A549 (cell line): ENCODE results near the gene EPHB1.

Experiments
- CEBPB ChIP-seq, 2 experiments: fragments of >200 bp in 1 of 2; sonication (Bioruptor Twin) in 1 of 2; formaldehyde crosslinking in 1 of 2; IDR thresholded peaks; 2 replicates each; pipeline ENCODE4 v1.6.1; 2012 to 2016
- HOXA7 ChIP-seq: fragments of 250-450 bp; sonication (Bioruptor Pico); IDR thresholded peaks from 2 replicates; pipeline ENCODE4 v1.5.0; 2020; ENCODE audit warnings: mild to moderate bottlenecking, moderate library complexity
- MAFK ChIP-seq: fragments of 450-650 bp; IDR thresholded peaks from 2 replicates; pipeline ENCODE4 v1.6.1; 2014; ENCODE audit not compliant: partially characterized antibody
- MYC ChIP-seq: IDR thresholded peaks from 2 replicates; pipeline ENCODE4 v1.6.1; 2012; ENCODE audit warnings: mild to moderate bottlenecking, inconsistent platforms, low read length, improper control_type of control experiment, borderline replicate concordance
- NFE2L2 ChIP-seq: fragments of 150-350 bp; conservative IDR thresholded peaks from 2 replicates; pipeline ENCODE4 v1.6.1; 2014; ENCODE audit warnings: low read length
- NR3C1 ChIP-seq: fragments of >200 bp; sonication (Bioruptor Twin); formaldehyde crosslinking; IDR thresholded peaks from 3 replicates; pipeline ENCODE4 v1.6.1; 2017
- RFX5 ChIP-seq: fragments of 450-650 bp; IDR thresholded peaks from 2 replicates; pipeline ENCODE4 v1.7.1; 2014; ENCODE audit warnings: antibody characterized with exemption, mild to moderate bottlenecking, moderate library complexity
- SMC3 ChIP-seq: fragments of >200 bp; sonication (Bioruptor Twin); formaldehyde crosslinking; IDR thresholded peaks from 3 replicates; pipeline ENCODE4 v1.6.1; 2018; ENCODE audit warnings: inconsistent platforms
- TF ChIP-seq, protein P1 (sequence below): fragments of >200 bp; sonication (Bioruptor Twin); formaldehyde crosslinking; IDR thresholded peaks from 3 replicates; pipeline ENCODE4 v1.5.1; 2016

DNA sequence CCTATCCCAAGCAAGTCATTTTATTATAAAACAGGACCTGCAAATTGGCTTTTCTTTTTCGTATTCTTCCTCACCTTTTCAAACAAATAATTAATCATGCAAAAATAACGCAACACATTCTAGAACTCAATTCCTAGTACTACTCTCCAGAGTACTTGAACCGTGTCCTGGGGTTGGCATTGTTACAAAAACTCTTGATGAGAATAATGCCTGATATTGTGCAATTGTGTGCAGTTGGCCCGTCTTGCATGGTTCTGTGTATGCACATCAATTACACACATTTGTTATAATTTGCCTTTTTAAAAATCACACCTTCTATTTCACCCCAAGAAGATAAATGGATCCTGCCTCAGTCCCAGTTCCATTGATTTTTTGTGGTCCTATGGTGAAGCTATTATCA, 205.4 kb downstream of the EPHB1 start:
- TF ChIP-seq, protein P1, sequence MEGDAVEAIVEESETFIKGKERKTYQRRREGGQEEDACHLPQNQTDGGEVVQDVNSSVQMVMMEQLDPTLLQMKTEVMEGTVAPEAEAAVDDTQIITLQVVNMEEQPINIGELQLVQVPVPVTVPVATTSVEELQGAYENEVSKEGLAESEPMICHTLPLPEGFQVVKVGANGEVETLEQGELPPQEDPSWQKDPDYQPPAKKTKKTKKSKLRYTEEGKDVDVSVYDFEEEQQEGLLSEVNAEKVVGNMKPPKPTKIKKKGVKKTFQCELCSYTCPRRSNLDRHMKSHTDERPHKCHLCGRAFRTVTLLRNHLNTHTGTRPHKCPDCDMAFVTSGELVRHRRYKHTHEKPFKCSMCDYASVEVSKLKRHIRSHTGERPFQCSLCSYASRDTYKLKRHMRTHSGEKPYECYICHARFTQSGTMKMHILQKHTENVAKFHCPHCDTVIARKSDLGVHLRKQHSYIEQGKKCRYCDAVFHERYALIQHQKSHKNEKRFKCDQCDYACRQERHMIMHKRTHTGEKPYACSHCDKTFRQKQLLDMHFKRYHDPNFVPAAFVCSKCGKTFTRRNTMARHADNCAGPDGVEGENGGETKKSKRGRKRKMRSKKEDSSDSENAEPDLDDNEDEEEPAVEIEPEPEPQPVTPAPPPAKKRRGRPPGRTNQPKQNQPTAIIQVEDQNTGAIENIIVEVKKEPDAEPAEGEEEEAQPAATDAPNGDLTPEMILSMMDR, result no peak
- TF ChIP-seq MYC (no peak), HOXA7 (CRISPR knock-in tag) (no peak), RFX5 (no peak), MAFK (no peak), CEBPB (IDR thresholded peaks at IDR 0.05) (no peak), NFE2L2 (no peak), NR3C1 (no peak), SMC3 (no peak)
